ENCODE results near the gene SPNS2. TPM values are rescaled to one million over a fixed set of nuclear protein-coding genes. Genes with fewer than 3 reads are reported as not detected.

SPNS2 gene
- total RNA-seq, 1 donor, result under 0.01 TPM

GRCh38 chr17:4529533-4530152 is 31.0 kb downstream of the SPNS2 start:
- no peak overlapping the region for H3K4me2 ChIP-seq (ENCODE audit: insufficient read depth, low read length)
- no peak for DNase-seq (ENCODE audit: insufficient read length, low spot score, missing footprints)
- H3K4me1 ChIP-seq (ENCODE audit: insufficient read depth, low read length), result no peaks in the 10 kb centered on the region
- H3K27me3 ChIP-seq (ENCODE audit: insufficient read depth, low read length), result no peaks in the 10 kb centered on the region
- no peak overlapping the region for H3K4me3 ChIP-seq (ENCODE audit: insufficient read depth, low read length)
- no peak overlapping the region for H2AFZ ChIP-seq (ENCODE audit: low read length)
- no peaks in the 10 kb centered on the region for H3K79me2 ChIP-seq (ENCODE audit: insufficient read depth, low read length)
- H3K9me3 ChIP-seq (ENCODE audit: low read depth, low read length), result no peaks in the 10 kb centered on the region
- H4K20me1 ChIP-seq (ENCODE audit: insufficient read depth, low read length), result no peaks in the 10 kb centered on the region
- TF ChIP-seq CTCF (IDR thresholded peaks at IDR 0.05; ENCODE audit: extremely low read depth, low read depth, low read length), result no peak
- no peaks in the 10 kb centered on the region for H3K36me3 ChIP-seq (ENCODE audit: insufficient read depth, low read length)
- no peak overlapping the region for H3K27ac ChIP-seq (ENCODE audit: low read depth, low read length)

DNA sequence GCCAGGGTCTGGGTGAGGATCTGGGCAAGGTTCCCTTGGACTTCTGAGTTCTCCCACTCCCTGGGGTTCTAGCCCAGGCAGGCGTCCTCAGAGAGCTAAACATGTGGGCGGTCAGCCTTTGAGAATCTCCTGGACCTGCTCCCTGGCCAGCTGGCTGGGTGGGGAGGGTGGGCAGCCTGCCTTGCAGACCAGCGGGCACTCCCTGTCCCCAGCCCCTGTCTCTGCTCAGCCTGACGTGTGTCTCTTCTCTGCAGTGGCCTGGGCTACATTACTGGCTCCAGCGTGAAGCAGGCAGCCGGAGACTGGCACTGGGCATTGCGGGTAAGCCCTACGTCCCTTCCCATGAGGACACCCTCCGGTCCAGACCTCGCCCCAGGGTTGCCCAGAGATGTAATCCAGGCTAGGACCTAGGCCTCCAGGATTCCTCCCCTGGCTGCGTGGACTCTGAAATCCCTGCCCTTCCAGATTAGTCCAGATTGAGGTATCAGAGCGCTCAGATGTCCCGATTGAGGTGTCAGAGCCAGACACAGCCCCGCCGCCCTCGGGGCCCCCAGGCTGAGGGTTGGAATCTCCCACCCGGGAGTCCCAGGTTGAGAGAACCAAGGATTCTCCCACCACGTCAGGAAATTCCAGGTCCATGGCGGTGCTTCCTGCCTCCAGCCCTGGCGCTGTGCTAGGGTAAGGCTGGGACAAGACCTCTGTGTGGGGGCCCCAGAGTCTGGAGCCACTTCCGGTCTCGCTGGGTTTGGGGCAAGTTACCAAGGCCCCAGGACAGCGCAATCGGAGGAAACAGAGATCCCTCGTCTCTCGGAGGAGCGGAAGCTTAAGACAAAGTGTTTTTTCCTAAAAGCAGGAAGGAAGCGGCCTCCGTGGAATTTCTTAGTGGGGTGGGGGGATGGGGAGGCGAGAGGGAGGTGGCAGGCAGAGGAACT is 32.4 kb downstream of the SPNS2 start:
- Histone ChIP-seq H3K36me3 (ENCODE audit: insufficient read depth, low read length) (no peaks in the 10 kb centered on the region), H3K4me2 (ENCODE audit: insufficient read depth, low read length) (no peak overlapping the region), H3K27me3 (ENCODE audit: insufficient read depth, low read length) (no peaks in the 10 kb centered on the region), H3K79me2 (ENCODE audit: insufficient read depth, low read length) (no peaks in the 10 kb centered on the region), H3K27ac (ENCODE audit: low read depth, low read length) (no peak overlapping the region), H2AFZ (ENCODE audit: low read length) (no peak overlapping the region), H3K4me1 (ENCODE audit: insufficient read depth, low read length) (no peaks in the 10 kb centered on the region), H3K4me3 (ENCODE audit: insufficient read depth, low read length) (no peak overlapping the region), H3K9me3 (ENCODE audit: low read depth, low read length) (no peaks in the 10 kb centered on the region), H4K20me1 (ENCODE audit: insufficient read depth, low read length) (no peaks in the 10 kb centered on the region)
- no peak for DNase-seq (ENCODE audit: insufficient read length, low spot score, missing footprints)
- TF ChIP-seq CTCF (IDR thresholded peaks at IDR 0.05; ENCODE audit: extremely low read depth, low read depth, low read length), result no peak

DNA sequence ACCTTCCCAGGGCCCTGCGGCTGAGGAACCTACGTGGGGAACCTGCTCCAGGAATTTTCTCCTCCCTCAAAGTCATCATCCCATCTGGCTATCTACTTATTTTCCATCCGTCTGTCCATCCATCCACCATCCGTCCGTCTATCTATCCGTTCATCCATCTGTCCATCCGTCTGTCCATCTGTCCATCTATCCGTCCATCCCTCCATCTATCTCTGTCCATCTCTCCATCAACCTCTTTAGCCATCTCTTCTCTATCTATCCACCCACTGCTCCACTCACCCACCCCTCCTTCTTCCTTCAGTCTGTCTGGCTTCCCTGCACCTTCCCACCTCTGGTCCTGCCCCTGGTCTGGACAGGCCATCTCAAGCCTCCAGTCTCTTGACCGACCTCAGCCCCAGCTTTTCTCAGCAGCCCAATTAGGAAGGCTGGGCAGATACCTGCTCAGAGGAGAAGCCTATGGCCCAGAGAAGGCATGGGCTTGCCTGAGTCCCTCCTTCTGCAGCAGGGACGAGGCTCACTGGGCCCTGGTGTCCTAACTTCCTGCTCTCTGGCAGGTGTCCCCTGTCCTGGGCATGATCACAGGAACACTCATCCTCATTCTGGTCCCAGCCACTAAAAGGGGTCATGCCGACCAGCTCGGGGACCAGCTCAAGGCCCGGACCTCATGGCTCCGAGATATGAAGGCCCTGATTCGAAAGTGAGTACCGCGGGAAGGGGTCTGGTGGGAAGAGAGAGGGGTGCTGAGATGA is 33.5 kb downstream of the SPNS2 start:
- Histone ChIP-seq H3K4me1 (ENCODE audit: insufficient read depth, low read length) (no peaks in the 10 kb centered on the region), H3K36me3 (ENCODE audit: insufficient read depth, low read length) (peaks cover 1% of the 10 kb centered on the region), H3K27ac (ENCODE audit: low read depth, low read length) (no peak overlapping the region), H4K20me1 (ENCODE audit: insufficient read depth, low read length) (peaks cover 4% of the 10 kb centered on the region), H3K27me3 (ENCODE audit: insufficient read depth, low read length) (no peaks in the 10 kb centered on the region), H2AFZ (ENCODE audit: low read length) (no peak overlapping the region), H3K4me3 (ENCODE audit: insufficient read depth, low read length) (no peak overlapping the region), H3K79me2 (ENCODE audit: insufficient read depth, low read length) (no peaks in the 10 kb centered on the region), H3K4me2 (ENCODE audit: insufficient read depth, low read length) (no peak overlapping the region), H3K9me3 (ENCODE audit: low read depth, low read length) (no peaks in the 10 kb centered on the region)
- TF ChIP-seq CTCF (IDR thresholded peaks at IDR 0.05; ENCODE audit: extremely low read depth, low read depth, low read length), result no peak
- no peak for DNase-seq (ENCODE audit: insufficient read length, low spot score, missing footprints)
